Retinal pigment epithelial cell (primary cell): ENCODE results near the gene LMTK2.

Experiments used
- DNase-seq: peaks from one replicate; pipeline ENCODE4 v3.0.0-alpha.2; 2010; ENCODE audit warnings: low read depth
- H3K4me3 ChIP-seq: 2 replicates; pipeline ENCODE4 v1.5.1; 2011; ENCODE audit warnings: mild to moderate bottlenecking, low read length, control low read depth, moderate library complexity
- TF ChIP-seq, protein P1 (sequence below): conservative IDR thresholded peaks from 2 replicates; pipeline ENCODE4 v1.5.1; 2011; ENCODE audit warnings: low read depth, low read length, control low read depth, inconsistent platforms

The LMTK2 gene

DNA sequence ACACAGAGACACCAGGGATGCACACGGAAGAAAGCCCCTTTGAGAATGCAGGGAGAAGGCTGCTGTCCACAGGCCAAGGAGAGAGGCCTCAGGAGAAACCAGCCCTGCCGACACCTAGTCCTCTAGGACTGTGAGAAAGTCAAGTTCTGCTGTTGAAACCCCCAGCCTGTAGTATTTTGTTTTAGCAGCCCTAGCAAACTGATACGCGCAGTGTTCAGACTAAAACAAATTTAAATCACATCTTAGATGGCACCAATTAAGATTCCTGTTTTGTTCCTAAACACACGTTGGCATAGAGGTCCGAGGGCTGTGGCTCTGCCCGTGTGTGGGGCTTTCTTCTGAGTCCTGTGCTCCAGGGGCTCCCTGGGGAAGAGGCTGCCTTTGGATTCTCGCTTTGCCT lies 21.7 kb downstream of the LMTK2 start:
- TF ChIP-seq, protein P1, sequence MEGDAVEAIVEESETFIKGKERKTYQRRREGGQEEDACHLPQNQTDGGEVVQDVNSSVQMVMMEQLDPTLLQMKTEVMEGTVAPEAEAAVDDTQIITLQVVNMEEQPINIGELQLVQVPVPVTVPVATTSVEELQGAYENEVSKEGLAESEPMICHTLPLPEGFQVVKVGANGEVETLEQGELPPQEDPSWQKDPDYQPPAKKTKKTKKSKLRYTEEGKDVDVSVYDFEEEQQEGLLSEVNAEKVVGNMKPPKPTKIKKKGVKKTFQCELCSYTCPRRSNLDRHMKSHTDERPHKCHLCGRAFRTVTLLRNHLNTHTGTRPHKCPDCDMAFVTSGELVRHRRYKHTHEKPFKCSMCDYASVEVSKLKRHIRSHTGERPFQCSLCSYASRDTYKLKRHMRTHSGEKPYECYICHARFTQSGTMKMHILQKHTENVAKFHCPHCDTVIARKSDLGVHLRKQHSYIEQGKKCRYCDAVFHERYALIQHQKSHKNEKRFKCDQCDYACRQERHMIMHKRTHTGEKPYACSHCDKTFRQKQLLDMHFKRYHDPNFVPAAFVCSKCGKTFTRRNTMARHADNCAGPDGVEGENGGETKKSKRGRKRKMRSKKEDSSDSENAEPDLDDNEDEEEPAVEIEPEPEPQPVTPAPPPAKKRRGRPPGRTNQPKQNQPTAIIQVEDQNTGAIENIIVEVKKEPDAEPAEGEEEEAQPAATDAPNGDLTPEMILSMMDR, result no peak
- no peak for DNase-seq
- no peak overlapping the region for H3K4me3 ChIP-seq

DNA sequence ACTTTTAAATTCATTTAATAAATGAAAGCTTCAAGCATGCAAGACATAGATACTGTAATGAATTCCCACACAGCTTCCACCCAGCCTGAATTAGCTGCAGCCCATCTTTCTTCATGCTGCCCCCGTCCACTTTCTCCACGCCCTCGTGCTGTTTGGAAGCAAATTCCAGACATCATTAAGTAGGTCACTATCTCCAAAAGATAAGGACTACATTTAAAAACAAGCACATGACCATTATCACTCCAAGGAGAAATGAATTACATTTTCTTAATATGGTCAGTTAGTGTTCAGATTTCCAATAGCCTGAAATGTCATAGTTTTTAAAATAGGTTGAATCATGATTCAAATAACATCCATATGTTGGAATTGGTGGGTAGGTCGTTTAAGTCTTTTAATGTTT lies 24.3 kb downstream of the LMTK2 start:
- no peak for DNase-seq
- no peak overlapping the region for H3K4me3 ChIP-seq
- TF ChIP-seq, protein P1, result no peak

DNA sequence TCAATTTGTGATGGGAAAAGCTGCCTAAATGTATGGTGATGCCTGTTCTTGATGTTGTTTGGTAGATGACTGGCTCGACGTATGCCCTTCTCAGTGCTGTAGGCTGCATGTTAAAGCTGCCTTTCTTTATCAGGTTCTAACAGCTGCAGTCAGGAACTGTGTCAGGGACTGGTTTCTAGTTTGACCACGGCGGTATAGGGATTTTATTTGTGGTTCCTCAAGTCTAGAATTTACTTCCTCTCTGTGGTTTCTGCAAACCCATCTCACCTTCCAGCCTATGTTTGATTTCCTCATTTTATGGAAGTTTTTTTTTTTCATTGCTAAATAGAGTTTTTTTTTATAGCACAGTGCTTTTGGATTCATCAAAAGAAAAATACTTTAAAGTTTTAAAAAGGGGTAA lies 26.5 kb downstream of the LMTK2 start:
- no peak overlapping the region for H3K4me3 ChIP-seq
- TF ChIP-seq, protein P1, result no peak
- DNase-seq, result no peak

DNA sequence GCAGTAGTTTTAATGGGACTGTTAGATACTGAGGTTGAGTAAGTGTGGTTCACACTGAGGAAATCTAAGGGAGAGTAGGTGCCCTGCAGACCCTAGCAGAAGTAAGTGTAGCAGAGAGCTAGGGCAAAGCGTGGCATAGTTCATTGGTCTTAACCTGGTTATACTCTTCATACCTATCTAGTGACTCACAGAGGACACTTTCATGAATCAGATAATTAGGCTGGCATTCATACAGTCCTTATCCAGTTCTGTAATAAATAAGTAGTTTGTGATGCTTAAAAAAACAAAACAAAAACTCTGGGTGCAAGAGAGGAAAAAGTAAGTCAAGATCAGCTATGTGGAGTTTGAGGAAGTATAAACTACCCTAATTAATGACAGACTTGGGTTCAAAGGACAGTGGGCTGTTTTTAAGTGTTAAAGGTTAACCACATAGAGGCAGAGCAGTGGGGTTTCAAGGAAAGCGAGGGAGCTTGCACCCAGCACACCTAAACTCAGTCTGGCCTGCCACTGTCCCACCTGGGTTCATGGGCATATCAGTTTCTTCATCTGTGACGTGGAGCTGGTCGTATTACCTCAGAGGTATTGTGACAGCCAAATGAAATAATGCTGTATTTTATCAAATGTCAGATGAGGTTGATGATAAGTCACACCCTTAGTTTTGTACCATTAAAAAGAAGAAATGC lies 27.1 kb downstream of the LMTK2 start:
- DNase-seq, result no peak
- H3K4me3 ChIP-seq, result no peak overlapping the region
- TF ChIP-seq, protein P1, result no peak

DNA sequence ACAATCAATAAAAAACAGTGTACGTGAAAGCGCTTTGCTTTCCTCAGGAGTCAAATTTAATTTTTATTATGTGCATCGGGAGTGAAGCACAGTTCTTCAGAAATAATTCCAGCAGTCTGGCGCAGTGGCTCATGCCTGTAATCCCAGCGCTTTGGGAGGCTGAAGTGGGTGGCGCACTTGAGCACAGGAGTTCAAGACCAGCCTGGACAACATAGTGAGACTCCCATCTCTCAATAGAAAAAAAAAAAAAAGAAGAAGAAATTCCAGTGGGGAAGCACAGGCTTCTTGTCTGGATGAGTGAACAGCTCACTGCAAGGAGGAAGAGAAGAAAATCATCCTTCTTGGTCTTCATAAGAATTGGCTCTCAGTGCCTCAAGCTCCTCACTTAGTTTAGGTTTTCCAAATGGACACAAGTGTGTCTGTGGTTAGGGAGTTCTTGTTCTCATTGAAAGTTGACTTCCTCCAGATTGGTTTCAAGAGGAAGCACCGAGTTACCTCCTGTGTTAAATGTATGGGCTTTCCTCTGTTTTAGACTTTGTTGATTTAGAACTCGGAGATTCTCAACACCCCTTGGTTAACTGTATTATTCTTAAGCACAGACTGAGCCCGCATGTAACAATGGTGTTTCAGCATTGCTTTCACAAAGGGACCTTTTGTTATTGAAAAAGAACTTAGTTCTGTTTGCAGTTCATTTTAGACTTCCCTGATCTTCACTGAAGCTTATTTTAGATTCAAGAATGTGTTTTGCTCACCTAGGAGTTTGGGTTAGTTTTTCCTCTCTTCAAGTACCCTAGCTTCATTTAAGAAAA lies 28.0 kb downstream of the LMTK2 start:
- H3K4me3 ChIP-seq, result no peak overlapping the region
- TF ChIP-seq, protein P1, result no peak
- no peak for DNase-seq

DNA sequence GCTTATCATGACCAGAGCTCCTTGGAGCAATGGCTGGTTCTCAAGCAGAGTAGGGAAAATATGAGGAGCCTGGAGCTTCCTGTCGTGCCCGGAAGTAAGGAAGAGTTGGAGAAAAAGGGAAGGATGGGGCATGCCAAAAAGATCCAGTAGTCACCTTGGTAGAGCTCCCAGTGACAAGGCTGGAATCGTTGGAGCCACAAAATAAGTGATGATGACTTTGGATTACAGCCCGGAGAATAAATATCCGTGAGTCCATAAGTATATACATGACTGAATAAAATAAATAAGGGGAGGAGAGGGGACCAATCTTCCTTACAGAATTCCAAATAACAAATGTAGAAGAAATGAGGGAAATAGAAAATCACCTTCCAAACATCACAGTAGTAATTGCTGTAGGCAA lies 29.3 kb downstream of the LMTK2 start:
- TF ChIP-seq, protein P1, result no peak
- H3K4me3 ChIP-seq, result no peak overlapping the region
- DNase-seq, result no peak

DNA sequence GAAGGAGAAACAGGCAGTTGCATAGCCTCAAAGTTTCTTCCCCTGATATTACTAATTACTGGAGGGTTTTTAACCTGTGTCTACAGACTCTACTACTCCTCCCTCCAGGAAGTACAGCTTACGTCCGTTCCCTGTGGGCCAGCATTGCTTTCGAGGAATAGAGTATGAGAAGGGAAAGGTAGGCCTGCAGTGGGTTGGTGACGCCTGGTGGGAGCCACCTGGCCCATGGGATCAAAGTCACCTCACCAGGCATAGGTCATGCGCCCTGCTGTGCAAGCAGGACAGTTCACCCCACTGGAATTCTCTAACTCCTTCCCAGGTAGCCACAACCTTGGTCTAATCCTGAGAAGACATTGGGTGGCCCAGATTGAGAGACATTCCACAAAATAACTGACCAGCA lies 29.8 kb downstream of the LMTK2 start:
- H3K4me3 ChIP-seq, result no peak overlapping the region
- TF ChIP-seq, protein P1, result no peak
- no peak for DNase-seq
